Stimulated activated CD8-positive, alpha-beta memory T cell treated with anti-CD3 and anti-CD28 coated beads, Interleukin-2, amount 100 ng/mL, for 1 hour (primary cell): ENCODE results near the gene FUT7.
"Not testable (repeated sequence)": the region's sequence is repeated elsewhere in the genome, so short reads cannot be mapped to it uniquely, and the experiment has no call there.

Experiments
- DNase-seq, 2 donors: peaks; one replicate each; pipeline ENCODE4 v3.0.0-alpha.2; 2020; ENCODE audit warnings: low read depth in 2 of 2

FUT7 gene

DNA sequence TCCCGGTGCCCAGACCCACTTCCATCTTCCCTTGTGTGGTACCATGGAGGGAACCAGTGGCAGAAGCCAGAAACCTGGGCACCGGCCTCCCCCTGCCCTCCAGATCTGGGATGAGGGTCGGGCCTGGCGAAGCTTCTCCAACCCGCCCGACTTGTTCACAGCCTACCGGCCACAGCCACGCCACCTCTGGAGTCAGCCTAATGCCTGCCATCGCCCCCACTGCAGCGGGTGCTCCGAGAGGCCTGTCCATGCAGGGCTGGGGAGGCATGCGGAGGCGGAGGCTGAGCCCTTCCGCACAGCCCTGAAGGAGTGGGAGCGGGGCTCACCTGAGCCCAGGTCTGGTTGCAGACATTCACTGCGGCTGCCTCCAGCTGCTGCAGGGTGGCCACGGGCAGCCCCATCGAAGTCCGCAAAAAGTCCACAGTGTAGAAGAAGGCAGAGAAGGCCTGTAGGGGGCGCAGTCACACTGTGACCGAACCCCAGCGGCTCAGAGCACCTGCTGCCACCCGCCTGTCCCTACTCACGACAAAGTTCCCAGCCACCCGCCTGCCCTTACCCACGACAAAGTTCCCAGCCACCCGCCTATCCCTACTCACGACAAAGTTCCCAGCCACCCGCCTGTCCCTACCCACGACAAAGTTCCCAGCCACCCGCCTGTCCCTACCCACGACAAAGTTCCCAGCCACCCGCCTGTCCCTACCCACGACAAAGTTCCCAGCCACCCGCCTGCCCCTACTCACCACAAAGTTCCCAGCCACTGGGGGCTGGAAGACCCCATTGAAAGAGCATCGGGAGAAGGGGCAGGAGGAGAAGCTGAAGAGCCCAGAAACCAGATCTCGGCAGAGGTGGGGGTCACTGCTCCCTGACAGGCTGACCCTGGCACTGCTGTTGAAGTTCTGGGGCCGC, 17.9 kb upstream of the FUT7 start:
- no peak for DNase-seq

DNA sequence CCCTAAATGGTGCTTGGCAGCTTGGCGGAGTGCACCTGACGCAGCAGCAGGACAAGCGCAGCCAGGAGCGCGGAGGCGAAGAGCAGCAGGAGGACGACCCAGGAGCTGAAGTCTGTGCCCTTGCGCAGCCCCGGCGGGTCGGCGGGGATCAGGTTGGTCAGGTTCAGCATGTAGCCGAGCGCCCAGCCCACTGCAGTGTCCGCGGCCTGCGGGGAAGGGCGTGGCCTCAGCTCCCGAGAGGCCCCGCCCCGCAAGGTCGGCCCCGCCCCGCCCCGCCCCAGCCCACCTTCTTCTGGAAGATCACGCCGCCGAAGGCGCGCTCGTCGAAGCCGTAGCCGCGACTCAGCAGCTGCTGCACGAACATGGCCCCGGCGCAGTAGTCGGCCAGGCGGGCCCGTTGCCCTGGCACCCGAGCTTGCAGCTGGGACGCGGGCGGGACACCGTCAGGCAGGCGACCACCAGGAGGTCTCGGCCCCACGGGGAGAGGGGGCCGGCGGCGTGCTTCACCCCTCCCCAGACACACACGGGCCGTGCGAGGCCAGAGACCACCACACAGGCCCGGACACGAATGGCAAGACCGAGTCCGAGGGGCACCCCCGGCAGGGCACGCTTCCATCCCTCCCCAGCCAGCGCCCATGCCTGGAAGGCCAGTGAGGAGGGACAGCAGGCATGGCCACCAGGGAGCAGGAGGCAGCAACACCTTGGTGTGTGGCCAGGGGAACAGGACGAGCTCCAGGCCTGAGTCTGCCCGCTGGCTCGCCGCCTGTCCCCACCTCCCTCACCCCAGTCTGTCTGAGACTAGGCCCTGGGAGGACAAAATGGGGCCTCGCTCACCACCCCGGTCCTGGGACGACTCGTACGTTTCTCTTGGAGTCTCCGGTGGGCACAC, 17.0 kb upstream of the FUT7 start:
- DNase-seq = no peak

DNA sequence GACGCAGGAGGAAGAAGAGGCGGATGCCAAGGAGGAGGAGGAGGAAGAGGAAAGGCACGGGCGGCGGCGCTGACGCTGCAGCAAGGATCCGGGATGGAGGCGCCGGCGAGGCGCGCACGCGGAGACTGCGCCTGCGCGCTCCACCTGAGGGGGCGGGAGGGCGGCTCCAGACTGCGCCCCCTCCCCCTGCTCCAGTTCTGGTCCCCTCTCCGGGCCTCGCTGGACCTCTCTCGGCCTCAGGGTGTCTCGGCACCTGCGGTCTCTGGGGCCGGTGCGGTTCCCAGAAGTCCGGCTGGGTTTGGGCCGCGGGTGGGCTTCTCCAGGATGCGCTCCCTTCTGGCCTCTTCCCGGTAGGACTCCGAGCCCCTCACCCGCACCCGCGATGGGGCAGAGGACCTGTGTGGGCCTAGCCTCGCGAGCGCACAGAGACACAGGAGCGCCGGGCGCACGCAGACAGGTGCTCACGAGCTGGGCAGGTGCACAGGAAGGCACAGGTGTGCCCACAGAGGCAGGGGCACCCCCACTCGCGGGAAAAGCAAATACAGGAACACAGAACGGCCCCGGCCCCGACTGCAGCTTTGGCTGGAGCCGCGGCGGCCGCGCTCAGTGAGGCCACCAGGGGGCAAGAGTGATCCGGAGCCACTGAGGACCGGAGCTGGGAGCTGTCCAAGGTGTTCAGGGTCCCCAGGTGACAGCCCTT, 14.3 kb upstream of the FUT7 start, which contains the start of gene NPDC1:
NPDC1 (minus strand) TSS at position 90 of the 700 bp plus-strand sequence. CDS start 188 bp downstream, outside the sequence.
- DNase-seq = peak; percentile 53 to 66

DNA sequence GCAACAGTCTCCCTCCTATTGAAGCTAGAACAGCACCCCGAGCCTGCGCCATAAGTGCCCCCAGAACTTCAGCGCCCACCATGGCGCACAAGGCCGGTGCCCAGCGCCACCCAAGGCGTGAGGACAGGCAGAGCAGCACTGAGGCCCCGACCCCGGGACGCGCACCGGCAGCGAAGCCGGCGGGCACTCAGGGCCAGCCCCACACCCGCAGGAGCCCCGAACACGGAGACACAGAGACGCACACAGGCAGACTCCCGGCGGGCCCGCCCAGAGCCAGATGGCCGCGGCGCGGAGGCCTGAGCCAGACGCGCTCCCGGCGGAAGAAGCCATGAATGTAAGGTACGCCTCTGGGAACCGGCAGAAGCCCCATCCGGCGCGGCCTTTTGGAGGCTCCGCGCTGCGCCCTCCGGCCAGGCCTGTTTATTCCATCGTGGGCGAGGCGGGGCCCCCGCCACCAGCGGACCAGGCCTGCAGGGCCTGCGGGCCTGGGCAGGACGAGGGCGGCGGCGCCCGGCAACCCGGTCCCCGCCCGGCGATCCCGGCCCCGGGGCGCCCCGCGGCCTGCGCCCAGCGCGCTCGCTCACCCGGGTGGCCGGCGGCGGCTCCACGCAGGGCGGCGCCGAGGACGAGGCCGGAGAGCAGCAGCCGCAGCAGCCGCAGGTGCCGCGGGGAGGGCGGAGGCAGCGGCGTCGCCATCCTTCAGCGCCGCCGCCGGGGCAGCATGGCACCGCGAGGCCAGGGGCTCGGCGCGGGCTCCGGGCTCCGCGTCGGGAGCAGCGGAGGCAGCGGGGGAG, 13.6 kb upstream of the FUT7 start:
- no peak for DNase-seq

DNA sequence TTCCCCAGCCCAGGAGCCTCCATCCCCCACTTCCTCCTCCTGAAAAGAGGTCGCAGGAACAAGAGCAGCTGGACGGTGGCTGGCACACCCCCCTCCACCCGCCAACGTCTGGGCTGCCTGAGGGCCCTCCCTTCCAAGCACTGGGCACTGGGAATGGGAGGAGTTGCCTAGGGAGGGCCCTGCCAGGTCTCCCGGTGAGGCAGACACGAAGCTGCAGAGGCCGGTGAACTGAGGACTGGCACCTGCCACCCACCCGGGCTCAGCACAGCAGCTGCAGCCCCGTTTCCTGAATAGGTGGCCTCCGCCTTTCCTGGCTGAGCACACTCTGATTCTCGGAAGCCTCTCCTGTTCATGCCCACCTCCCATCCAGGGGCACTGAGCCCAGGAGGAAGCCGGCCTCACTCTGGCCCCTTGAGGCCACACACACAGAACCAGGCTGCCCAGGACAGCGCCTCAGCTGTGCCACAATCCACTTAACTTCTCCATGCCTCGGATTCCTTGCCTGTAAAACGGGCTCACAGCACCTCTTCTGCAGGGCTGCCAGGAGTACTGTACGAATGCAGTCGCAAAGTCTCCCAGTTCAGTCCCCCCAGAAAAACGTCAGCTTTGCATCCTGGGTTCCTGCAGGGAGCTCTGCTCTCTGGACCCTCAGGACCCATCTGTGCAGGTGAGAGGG, 12.8 kb upstream of the FUT7 start:
- no peak for DNase-seq

DNA sequence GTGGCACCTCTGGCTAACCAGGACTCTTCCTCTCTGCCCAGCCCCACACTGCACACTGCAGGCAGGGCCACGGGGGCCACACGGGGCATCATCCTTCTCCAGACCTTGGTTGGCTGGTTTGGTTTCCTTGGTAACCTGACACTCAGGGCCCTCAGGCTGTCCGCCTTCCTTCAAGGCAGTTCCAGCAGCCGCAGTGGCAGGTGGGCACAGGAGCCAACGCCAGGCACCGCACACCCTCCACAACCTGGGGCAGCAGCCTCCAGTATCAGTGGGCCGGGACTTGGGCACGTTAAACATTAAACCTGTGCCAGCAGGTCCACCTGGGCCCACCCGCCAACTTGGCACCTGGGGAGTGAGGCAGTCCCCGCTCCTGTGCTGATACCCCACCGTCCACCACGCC, 12.1 kb upstream of the FUT7 start:
- DNase-seq = no peak

DNA sequence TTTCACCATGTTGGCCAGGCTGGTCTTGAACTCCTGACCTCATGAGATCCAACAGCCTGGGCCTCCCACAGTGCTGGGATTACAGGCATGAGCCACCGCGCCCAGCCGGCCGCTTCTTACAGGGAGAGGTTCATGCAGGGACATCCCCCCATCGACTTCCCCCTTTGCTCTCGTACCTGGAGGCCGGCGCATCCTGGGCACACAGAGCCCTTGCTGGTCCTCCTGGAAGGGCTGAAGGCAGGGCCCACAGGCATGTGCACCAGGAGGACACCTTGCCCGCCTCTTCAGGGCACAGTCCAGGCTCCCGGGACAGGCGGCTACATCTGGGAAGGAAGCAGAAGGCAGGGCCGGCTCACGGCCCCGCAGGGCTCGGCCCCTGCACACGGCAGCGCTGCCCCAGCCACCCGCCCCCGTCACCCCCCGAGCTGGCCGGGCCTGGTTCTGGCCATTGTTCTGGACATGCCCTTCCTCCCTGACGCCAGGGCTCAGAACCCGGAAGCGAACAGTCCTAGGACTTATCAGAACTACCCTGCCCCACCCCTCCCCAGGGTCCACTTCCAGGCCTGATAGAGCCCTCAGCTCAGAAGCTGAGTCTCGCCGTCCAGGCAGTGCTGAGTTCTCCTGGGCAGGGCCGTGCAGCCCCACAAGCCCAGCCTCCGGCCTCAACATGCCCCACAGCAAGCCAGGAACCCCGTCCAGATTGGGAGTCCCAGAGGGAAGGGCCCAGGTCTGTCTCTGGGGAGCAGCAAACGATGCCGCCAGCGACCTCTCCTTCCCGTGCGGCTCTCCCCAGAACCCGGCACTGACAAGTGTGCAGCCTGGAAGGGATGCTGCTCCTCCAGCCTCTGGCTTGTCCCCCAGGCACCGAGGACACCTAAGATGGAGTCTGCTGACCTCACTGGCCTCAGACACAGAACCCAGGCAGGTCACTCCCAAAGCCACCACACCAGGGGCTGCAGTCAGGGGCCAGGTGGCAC, 11.2 kb upstream of the FUT7 start:
- no peak for DNase-seq

DNA sequence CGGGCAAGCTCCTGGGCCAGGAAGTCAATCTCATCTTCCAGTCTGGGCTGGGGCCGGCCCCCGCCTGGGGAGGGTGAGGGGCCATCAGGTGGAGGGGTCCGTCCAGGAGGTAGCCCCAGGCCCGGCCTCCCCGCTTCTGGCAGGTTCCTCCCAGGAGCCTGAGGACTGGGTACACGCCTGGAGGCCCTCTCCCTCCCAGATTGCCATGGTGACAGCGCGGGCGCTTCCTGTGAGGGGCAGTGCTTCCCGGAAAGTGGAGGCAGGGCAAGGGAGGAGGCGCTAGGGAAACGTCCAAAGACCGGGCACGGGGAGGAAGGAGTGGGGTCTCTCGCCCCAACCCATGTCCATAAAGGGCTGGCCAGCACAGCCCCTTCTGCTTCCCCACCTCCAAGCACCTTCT, 9.2 kb upstream of the FUT7 start:
- no peak for DNase-seq

DNA sequence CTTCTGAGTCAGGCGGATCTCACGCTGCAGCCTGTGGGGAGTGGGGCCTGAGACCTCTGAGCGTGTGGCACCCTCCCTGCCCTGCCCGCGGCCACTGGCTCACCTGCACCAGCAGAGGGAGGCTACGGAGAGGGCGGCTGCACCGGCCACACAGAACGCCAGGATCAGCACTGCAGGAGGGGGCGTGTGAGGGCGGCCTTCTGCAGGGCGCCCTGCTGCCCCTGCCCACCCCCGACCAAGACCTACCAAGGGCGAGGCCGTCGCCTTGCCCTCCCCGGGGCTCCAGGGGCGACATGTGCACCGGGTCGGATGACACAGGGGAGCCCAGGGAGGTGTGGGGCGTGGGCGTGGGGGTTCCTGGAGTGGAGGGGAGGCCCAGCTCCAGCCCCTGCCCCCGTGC, 8.7 kb upstream of the FUT7 start:
- no peak for DNase-seq

DNA sequence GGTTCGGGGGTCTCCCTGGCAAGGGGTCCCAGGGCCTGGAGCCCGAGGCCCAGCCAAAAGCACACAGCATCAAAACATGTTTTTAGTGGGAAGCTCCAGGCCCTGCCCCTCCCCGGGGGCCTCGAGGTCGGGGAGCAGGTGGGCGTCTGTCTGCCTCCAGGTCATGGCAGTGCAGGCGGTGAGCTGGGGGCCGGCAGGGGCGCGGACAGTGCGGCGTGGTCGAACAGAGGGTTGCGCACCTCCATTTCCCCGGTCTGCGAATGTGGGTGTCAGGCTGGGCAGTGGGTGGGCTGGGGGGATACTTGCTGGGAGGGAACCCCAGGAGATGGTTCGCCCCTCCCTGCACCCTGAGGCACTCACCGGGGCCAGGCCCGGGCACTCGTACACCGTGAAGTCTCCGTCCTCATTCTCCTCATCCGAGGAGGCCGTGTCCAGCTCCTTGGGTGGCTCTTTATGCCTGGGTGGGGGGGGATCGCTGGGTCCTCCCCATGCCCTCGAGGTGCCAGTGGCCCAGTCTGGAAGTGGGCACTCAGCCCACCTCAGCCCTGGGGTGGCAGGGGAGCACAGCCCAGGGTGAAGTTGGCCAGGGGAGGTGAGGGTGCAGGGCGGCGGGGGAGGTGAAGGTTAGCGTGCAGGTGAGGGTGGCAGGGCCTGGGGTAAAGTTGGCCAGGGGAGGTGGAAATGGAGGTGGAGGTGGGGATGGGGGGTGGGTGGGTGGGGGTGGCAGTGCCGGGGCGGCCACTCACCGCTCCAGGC, 7.9 kb upstream of the FUT7 start:
- DNase-seq = no peak

DNA sequence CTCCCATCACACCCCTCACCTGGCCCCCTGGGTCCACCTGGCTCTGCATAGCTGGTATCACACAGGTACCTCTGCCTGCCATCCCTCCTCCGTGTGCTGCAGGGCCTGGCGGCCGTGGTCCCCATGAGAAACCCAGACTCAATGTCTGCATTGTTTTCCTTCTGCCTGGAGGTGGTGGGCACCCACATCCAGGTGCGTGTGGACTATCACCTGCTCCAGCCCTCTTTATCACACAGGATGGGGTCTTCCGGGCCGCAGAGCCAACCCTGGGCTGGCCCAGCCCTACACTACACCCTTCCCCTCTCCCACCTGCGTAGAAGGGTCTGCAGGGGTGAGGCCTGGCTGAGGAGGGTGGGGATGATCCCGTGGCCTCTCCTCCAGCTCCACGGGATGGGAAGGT, 7.0 kb upstream of the FUT7 start:
- DNase-seq = no peak

DNA sequence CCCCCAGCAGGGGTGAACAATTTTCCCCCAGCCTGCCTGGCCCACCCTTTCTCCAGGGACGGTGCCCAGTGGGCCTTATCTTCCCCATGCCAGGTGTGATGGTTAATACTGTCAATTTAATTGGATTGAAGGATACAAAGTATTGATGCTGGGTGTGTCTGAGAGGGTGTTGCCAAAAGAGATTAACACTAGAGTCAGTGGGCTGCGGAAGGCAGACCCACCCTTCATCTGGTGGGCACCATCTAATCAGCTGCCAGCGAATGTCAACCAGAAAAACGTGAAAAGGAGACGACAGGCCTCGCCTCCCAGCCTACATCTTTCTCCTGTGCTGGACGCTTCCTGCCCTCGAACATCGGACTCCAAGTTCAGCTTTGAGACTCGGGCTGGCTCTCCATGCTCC, 5.6 kb upstream of the FUT7 start:
- DNase-seq = no peak

DNA sequence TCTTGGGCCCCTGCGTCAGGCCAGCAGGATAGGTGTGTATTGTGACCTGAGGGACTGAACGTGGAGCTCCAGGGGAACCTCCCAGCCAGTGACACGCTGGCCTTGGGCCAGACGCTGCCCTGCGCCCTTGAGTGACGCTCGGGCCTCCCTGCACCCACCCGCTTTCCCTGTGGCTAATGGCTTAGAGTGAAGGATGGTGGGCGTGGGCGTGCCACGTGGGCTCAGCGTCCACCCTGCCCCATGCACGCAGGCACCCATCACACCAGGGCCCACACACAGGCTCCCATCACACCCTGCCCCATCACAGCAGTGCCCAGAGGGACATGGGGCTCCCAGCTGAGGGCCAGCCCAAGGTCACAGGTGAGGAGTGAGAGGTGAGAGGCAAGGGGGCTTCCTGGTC, 5.1 kb upstream of the FUT7 start:
- DNase-seq = no peak

DNA sequence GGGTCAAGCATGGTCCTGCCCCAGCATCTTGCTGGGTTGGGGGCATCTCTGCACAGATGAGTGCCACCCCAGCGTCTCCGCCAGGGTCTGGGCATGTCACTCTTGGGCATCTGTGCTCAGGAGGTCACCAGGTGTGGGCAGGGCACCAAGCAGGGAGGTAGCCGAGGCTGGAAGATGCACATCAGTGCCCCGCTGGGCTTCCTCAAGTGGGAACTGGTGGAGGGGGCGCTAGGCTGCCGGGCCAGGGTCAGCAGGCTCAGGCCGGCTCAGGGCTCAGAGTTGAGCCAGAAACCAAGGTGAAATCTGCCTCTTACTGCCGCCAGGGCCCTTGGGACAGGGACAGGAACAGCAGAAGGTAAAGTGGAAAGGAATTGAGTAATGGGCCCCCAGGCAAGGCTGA, 4.0 kb upstream of the FUT7 start:
- no peak for DNase-seq

DNA sequence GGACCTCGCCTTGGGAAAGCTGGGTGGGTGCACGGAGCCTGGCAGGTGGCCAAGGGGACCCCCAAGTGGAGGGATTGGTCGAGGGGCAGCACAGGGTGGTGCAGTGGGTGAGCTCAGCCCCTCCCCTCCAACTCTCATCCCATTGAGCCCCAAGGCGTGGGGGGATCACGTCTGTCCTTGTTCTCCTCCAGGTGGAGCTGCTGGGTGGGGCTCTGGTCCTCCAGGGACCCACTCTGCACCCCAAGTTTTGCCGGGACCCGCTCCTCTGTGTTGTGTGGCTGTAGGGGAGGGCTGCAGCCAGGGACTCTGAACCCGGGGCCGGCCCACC, 3.6 kb upstream of the FUT7 start:
- DNase-seq = no peak

DNA sequence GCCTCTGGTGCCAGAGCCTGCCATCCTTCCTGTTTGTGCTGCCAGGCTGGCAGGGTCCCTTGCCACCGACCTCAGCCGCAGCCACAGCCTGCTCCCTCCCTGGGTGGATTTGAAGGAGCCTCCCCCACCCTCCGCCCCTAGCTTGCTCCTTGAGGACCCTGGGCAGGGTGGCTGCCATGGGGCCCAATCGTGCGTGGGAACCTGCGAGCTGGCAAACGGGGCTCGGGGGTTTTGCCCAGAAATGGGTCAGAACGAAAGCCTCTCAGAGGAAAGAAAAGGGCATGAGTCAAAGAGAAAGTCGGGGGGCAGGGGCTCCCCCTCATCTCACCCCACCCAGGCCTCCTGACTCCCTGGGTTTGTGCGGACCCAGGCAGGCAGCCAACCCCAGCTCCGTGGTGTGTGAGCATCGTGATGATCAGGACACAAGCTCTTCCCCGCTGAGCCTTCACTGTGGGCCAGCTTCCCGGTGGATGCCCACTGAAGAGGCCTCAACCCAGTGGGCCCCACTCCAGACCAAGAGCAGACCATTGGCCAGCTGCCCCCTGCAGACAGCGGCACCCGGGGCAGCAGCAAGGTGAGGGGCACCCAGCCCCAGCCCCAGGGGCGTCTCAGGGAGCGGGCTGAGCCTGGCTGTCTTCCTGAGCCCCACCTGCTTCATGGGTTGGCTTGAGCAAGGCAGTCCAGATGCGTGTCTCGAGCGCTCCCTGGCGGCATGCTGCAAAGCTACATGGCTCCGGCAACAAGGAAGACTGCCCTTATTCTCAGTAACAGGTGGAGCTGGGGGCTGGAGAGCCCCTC, 3.0 kb upstream of the FUT7 start:
- DNase-seq = peak; percentile 71 to 79

DNA sequence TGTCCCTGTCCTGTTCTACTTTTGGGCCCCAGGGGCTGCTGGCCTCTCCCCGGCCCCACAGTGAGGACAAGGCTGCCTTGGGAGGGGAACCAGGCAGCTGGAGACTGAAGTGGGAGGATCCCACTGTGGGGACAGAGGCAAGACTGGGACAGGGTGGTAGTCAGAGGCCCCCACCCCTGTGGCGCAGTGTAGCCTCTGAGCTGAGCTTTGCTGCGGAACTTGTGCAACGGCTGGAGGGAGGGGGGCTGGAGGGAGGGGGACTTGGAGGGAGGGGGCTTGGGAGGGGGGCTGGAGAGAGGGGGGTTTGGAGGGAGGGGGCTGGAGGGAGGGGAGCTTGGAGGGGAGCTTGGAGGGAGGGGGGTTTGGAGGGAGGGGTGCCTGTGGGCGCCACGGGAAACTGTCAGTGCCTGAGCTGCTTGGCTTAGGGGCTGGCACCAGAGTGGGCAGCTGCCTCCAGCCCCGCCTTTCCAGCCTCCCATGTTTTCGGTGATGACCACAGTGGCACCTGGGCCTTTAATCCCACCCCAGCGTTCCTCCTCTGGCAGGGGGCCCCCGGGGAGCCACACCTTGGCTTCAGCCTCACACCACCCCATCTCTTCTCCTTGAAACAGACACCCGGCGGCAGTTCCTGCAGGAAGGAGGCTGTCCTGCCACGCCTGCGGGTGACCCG, 2.3 kb upstream of the FUT7 start:
- DNase-seq = no peak

DNA sequence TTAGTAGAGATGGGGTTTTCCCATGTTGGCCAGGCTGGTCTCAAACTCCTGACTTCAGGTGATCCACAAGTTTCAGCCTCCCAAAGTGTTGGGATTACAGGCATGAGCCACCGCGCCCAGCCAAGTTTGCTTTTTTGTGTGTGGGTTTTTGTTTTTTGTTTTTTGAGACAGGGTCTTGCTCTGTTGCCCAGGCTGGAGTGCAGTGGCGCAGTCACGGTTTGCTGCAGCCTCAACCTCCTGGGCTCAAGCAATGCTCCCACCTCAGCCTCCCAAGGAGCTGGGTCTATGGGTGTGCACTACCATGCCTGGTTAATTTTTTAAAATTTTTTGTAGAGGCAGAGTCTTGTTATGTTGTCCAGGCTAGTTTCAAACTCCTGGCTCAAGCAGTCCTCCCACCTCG, 1.6 kb upstream of the FUT7 start:
- not testable (repeated sequence) for DNase-seq
